IMR-90 (cell line): Measurements from ENCODE around the gene SPATA13. TPM values are rescaled to one million over a fixed set of nuclear protein-coding genes. Genes with fewer than 3 reads are reported as not detected.

Experiments used
- ATAC-seq: fragments of 200-7000 bp; cut with Tn5 transposase; 2 replicates; pipeline ENCODE4 v1.9.1; 2020; ENCODE audit warnings: low read depth, mild to moderate bottlenecking, moderate library complexity
- BruUV-seq: library from RNA; stranded (reverse); fragments of 400-500 nt; replicated peaks from 2 replicates; lab custom pipeline; 2021; lab: Mats Ljungman, UMichigan
- CTCF ChIA-PET: fragments of 300-600 bp; formaldehyde crosslinking; extraction: SDS; loops from one replicate; lab custom pipeline; 2021; ENCODE audit warnings: antibody characterized with exemption; lab: Yijun Ruan, JAX
- POLR2A ChIA-PET: fragments of 300-600 bp; sonication (Branson Sonifier 250); formaldehyde crosslinking; loops from one replicate; lab custom pipeline; 2022; ENCODE audit warnings: antibody characterized with exemption; ENCODE audit not compliant: unreplicated experiment; lab: Charles Lee
- DNase-seq: peaks from one replicate; pipeline ENCODE4 v3.0.0; 2013
- H2AFZ ChIP-seq: replicated peaks from 2 replicates; pipeline ENCODE3; 2013; ENCODE audit warnings: low read length, mild to moderate bottlenecking; ENCODE audit not compliant: poor library complexity
- H2AK5ac ChIP-seq: 2 replicates; pipeline ENCODE4 v1.6.1; 2013; ENCODE audit warnings: low read depth, low read length, inconsistent platforms
- H2AK9ac ChIP-seq: replicated peaks from 2 replicates; pipeline ENCODE3; 2013; ENCODE audit warnings: mild to moderate bottlenecking, low read depth, low read length, moderate library complexity; ENCODE audit not compliant: poor library complexity
- H2BK120ac ChIP-seq: 2 replicates; pipeline ENCODE4 v1.6.1; 2013; ENCODE audit warnings: low read depth, low read length, inconsistent platforms
- H2BK15ac ChIP-seq: 3 replicates; pipeline ENCODE4 v1.6.1; 2013; ENCODE audit warnings: low read depth, low read length, inconsistent platforms
- H2BK20ac ChIP-seq: 2 replicates; pipeline ENCODE4 v1.6.1; 2013; ENCODE audit warnings: low read depth, mild to moderate bottlenecking, inconsistent platforms, low read length, moderate library complexity
- H2BK5ac ChIP-seq: 2 replicates; pipeline ENCODE4 v1.6.1; 2013; ENCODE audit warnings: mild to moderate bottlenecking, low read depth, low read length, inconsistent platforms; ENCODE audit not compliant: poor library complexity, severe bottlenecking
- H3K14ac ChIP-seq: replicated peaks from 2 replicates; pipeline ENCODE4 v1.6.1; 2013; ENCODE audit warnings: low read depth, low read length, inconsistent platforms
- H3K18ac ChIP-seq: 2 replicates; pipeline ENCODE4 v1.6.1; 2013; ENCODE audit warnings: low read depth, low read length, control low read depth
- H3K23ac ChIP-seq: 2 replicates; pipeline ENCODE4 v1.6.1; 2013; ENCODE audit warnings: low read depth, low read length, inconsistent platforms
- H3K27ac ChIP-seq: 2 replicates; pipeline ENCODE4 v1.5.1; 2013; ENCODE audit warnings: mild to moderate bottlenecking, control low read depth, low read length; ENCODE audit not compliant: insufficient read depth
- H3K27me3 ChIP-seq: 2 replicates; pipeline ENCODE4 v1.6.1; 2013; ENCODE audit warnings: low read length; ENCODE audit not compliant: control insufficient read depth, insufficient read depth
- H3K36me3 ChIP-seq: 2 replicates; pipeline ENCODE4 v1.6.1; 2013; ENCODE audit warnings: low read length, mixed read lengths; ENCODE audit not compliant: control insufficient read depth, insufficient read depth
- H3K4ac ChIP-seq: 2 replicates; pipeline ENCODE4 v1.6.1; 2013; ENCODE audit warnings: low read depth, low read length, inconsistent platforms
- H3K4me1 ChIP-seq: 2 replicates; pipeline ENCODE4 v1.6.1; 2013; ENCODE audit warnings: low read length, mixed read lengths; ENCODE audit not compliant: control insufficient read depth, insufficient read depth
- H3K4me2 ChIP-seq: 2 replicates; pipeline ENCODE4 v1.6.1; 2013; ENCODE audit warnings: low read depth, mild to moderate bottlenecking, control low read depth, low read length, moderate library complexity
- H3K4me3 ChIP-seq: 2 replicates; pipeline ENCODE4 v1.5.1; 2013; ENCODE audit warnings: low read depth, mild to moderate bottlenecking, control low read depth, low read length, moderate library complexity; ENCODE audit not compliant: insufficient read depth
- H3K56ac ChIP-seq: 2 replicates; pipeline ENCODE4 v1.6.1; 2013; ENCODE audit warnings: low read length, inconsistent platforms; ENCODE audit not compliant: insufficient read depth; ENCODE audit errors: extremely low read depth
- H3K79me1 ChIP-seq, 2 experiments: 2 replicates each; pipeline ENCODE4 v1.6.1; 2013; ENCODE audit warnings: low read length in 2 of 2, inconsistent platforms in 1 of 2, low read depth in 1 of 2
- H3K9ac ChIP-seq: 2 replicates; pipeline ENCODE4 v1.6.1; 2013; ENCODE audit warnings: low read depth, low read length, control low read depth
- H3K9me1 ChIP-seq: 2 replicates; pipeline ENCODE4 v1.6.1; 2013; ENCODE audit warnings: low read length, inconsistent platforms; ENCODE audit not compliant: insufficient read depth
- H3K9me3 ChIP-seq: 2 replicates; pipeline ENCODE4 v1.6.1; 2013; ENCODE audit warnings: low read length; ENCODE audit not compliant: control insufficient read depth, insufficient read depth
- H4K20me1 ChIP-seq: 2 replicates; pipeline ENCODE4 v1.6.1; 2013; ENCODE audit warnings: low read length, inconsistent platforms; ENCODE audit not compliant: insufficient read depth
- H4K5ac ChIP-seq: 2 replicates; pipeline ENCODE4 v1.6.1; 2013; ENCODE audit warnings: mild to moderate bottlenecking, low read depth, low read length, control low read depth
- H4K8ac ChIP-seq, 2 experiments: 2 replicates each; pipeline ENCODE4 v1.6.1; 2013; ENCODE audit warnings: low read depth in 2 of 2, low read length in 2 of 2, control low read depth in 1 of 2, inconsistent platforms in 1 of 2
- H4K91ac ChIP-seq: 2 replicates; pipeline ENCODE4 v1.6.1; 2013; ENCODE audit warnings: low read depth, low read length, inconsistent platforms; ENCODE audit not compliant: insufficient read depth
- CHD1 ChIP-seq: IDR thresholded peaks from 2 replicates; pipeline ENCODE4 v1.6.1; 2012; ENCODE audit warnings: low read depth, low read length, improper control_type of control experiment
- CTCF ChIP-seq: conservative IDR thresholded peaks from 2 replicates; pipeline ENCODE4 v1.5.1; 2012; ENCODE audit warnings: mild to moderate bottlenecking, low read depth, low read length, improper control_type of control experiment
- FOS ChIP-seq: fragments of 150-350 bp; IDR thresholded peaks from 2 replicates; pipeline ENCODE4 v1.6.1; 2016; ENCODE audit warnings: low read depth, low read length
- MAFK ChIP-seq: IDR thresholded peaks from 2 replicates; pipeline ENCODE4 v1.6.1; 2012; ENCODE audit warnings: low read depth, low read length, improper control_type of control experiment
- NFE2L2 ChIP-seq: fragments of 150-350 bp; IDR thresholded peaks from 2 replicates; pipeline ENCODE4 v1.6.1; 2016; ENCODE audit warnings: low read depth, mild to moderate bottlenecking, low read length
- RCOR1 ChIP-seq: IDR thresholded peaks from 2 replicates; pipeline ENCODE4 v1.6.1; 2012; ENCODE audit warnings: mild to moderate bottlenecking, low read length, improper control_type of control experiment; ENCODE audit not compliant: insufficient replicate concordance
- WGBS, 2 experiments: methylation state at CpG; one replicate each; pipeline versions ENCODE4 v1.1.5 to v1.1.7; 2013; ENCODE audit warnings: missing lambda C conversion rate in 2 of 2; ENCODE audit not compliant: insufficient read length in 1 of 2; ENCODE audit errors: extremely low coverage in 2 of 2; 5-methylcytosine and 5-hydroxymethylcytosine counted together
- dilution Hi-C: fragments of 300-500 bp; cut with HindIII; formaldehyde crosslinking; loops from one replicate; pipeline ENCODE4 v1.14.3; 2018; ENCODE audit warnings: low sequenced_read_pairs; ENCODE audit not compliant: unreplicated experiment
- in situ Hi-C: fragments of 300-500 bp; cut with MboI; formaldehyde crosslinking; loops from 3 replicates; pipeline ENCODE4 v1.14.3; 2019; ENCODE audit warnings: low sequenced_read_pairs, inconsistent platforms, mixed read lengths
- intact Hi-C: fragments of 100-400 bp; cut with micrococcal nuclease; formaldehyde crosslinking; loops from 2 replicates; pipeline ENCODE4 v1.10.0; 2022
- polyA plus RNA-seq, 3 experiments: library from polyadenylated mRNA; depleted of rRNA; stranded (reverse); fragments of >200 nt; gene quantifications; 2 replicates each; pipeline ENCODE4 v1.2.3, GENCODE V29; 2012; ENCODE audit warnings: low replicate concordance in 1 of 3
- total RNA-seq: library from RNA; depleted of rRNA; stranded (reverse); fragments of >200 nt; gene quantifications from 2 replicates; pipeline ENCODE4 v1.2.3, GENCODE V29; 2012

SPATA13 gene
- total and polyA plus RNA-seq, 2 of the 4 experiments (the other 2 are of a cell fraction): 10.5 to 12.5 TPM

- Histone ChIP-seq H3K9ac (no peak overlapping the region), H3K9me1 (peaks cover 15% of the 10 kb centered on the region), H2BK20ac (peak overlapping the region; percentile 79; the same call in 1 of the 2 replicates), H2AK5ac (peak overlapping the region; percentile 85), H3K27me3 (no peaks in the 10 kb centered on the region), H4K8ac (peak overlapping the region in 1 of 2 experiments; percentile 23; a peak in 1 of 4 replicates), H3K79me1 (peaks cover 6 to 17% of the 10 kb centered on the region in 2 experiments; a peak in 3 of 4 replicates), H2AFZ (no peak overlapping the region), H3K56ac (no peak overlapping the region), H3K9me3 (no peaks in the 10 kb centered on the region), H3K4ac (peak overlapping the region; percentile 64), H3K4me3 (no peak overlapping the region), H3K27ac (no peak overlapping the region), H3K4me2 (no peak overlapping the region), H2BK120ac (peak overlapping the region; percentile 79), H2BK5ac (no peak overlapping the region), H4K5ac (peak overlapping the region; percentile 3; the same call in 1 of the 2 replicates), H2AK9ac (no peak overlapping the region), H4K91ac (peak overlapping the region; percentile 36), H3K36me3 (no peaks in the 10 kb centered on the region), H2BK15ac (peak overlapping the region; percentile 86; the same call in 2 of the 3 replicates), H3K14ac (peak overlapping the region; percentile 22; the same call in 1 of the 2 replicates), H3K4me1 (peaks cover 25% of the 10 kb centered on the region), H3K23ac (peak overlapping the region; percentile 41; the same call in 1 of the 2 replicates), H4K20me1 (no peaks in the 10 kb centered on the region), H3K18ac (no peak overlapping the region; the same call in none of the 2 replicates)
- no TSS peak for BruUV-seq
- intact Hi-C loops: loop anchor here (5.0 kb wide), 2 partner anchors 93 to 113 kb away; no protein-coding TSS in a partner anchor
- DNase-seq (no peak), ATAC-seq (no peak)
- in situ Hi-C loops: no loop called here
- dilution Hi-C loops: no loop called here
- TF ChIP-seq MAFK (no peak), RCOR1 (no peak), CHD1 (no peak), FOS (no peak), NFE2L2 (no peak), CTCF (no peak)
- POLR2A ChIA-PET: no interaction called here
- WGBS, 2 experiments: 85% methylated on average over 4 of the region's 7 CpGs; no CpG with 5 or more reads in 1 of the 2 experiments
- CTCF ChIA-PET: interaction anchor here (0.5 to 0.8 kb wide), 2 partner anchors 10 to 73 kb away, joined by 3 read pairs; no protein-coding TSS in a partner anchor
These were observed 14.8 kb upstream of the SPATA13 start for GRCh38 chr13:24145674-24146073.
